CD14-positive monocyte (primary cell): ENCODE measurements around the gene ZNF454. TPM values are rescaled to one million over a fixed set of nuclear protein-coding genes. Genes with fewer than 3 reads are reported as not detected.

Experiments
- DNase-seq, 3 donors: peaks; one replicate each; pipeline ENCODE4 v3.0.0-alpha.2; 2011 to 2022
- H2AFZ ChIP-seq: 2 replicates; pipeline ENCODE4 v1.6.0; 2012; ENCODE audit warnings: mild to moderate bottlenecking, low read depth, low read length, inconsistent platforms; ENCODE audit not compliant: insufficient read depth, poor library complexity, severe bottlenecking
- H3K27ac ChIP-seq, 2 donors: 1 replicate in 1 of 2; 2 replicates in 1 of 2; pipeline ENCODE4 v1.5.1; 2012 to 2013; ENCODE audit warnings: low read length in 2 of 2, control low read depth in 1 of 2, inconsistent platforms in 1 of 2, low read depth in 1 of 2, mild to moderate bottlenecking in 1 of 2
- H3K27me3 ChIP-seq, 2 donors: one replicate each; pipeline versions ENCODE4 v1.6.0 to v1.6.1; 2011 to 2013; ENCODE audit warnings: low read length in 2 of 2; ENCODE audit not compliant: control insufficient read depth in 2 of 2, insufficient read depth in 2 of 2
- H3K36me3 ChIP-seq, 2 donors: replicated peaks in 1 of 2; 1 replicate in 1 of 2; 2 replicates in 1 of 2; pipeline versions ENCODE4 v1.5.1 to v1.6.1; 2012 to 2013; ENCODE audit warnings: low read length in 2 of 2, control low read depth in 1 of 2, inconsistent platforms in 1 of 2, mild to moderate bottlenecking in 1 of 2; ENCODE audit not compliant: insufficient read depth in 2 of 2, control insufficient read depth in 1 of 2
- H3K4me1 ChIP-seq, 2 donors: 1 replicate in 1 of 2; 2 replicates in 1 of 2; pipeline versions ENCODE4 v1.5.1 to v1.6.1; 2012 to 2013; ENCODE audit warnings: low read length in 2 of 2, control low read depth in 1 of 2, inconsistent platforms in 1 of 2, mild to moderate bottlenecking in 1 of 2, moderate library complexity in 1 of 2; ENCODE audit not compliant: insufficient read depth in 2 of 2, control insufficient read depth in 1 of 2
- H3K4me2 ChIP-seq: replicated peaks from 2 replicates; pipeline ENCODE3; 2012; ENCODE audit warnings: low read length, moderate library complexity, mild to moderate bottlenecking; ENCODE audit not compliant: poor library complexity, severe bottlenecking; ENCODE audit errors: extremely low read depth
- H3K4me3 ChIP-seq, 3 experiments: fragments of 200-600 bp in 1 of 3; sonication (generic) in 1 of 3; replicated peaks in 1 of 3; 1 replicate in 2 of 3; 2 replicates in 1 of 3; pipeline ENCODE4 v1.5.1; 2011 to 2013; ENCODE audit warnings: low read length in 3 of 3, mild to moderate bottlenecking in 3 of 3, control low read depth in 2 of 3, low read depth in 2 of 3, inconsistent platforms in 1 of 3, moderate library complexity in 1 of 3
- H3K79me2 ChIP-seq: 2 replicates; pipeline ENCODE4 v1.6.0; 2012; ENCODE audit warnings: mild to moderate bottlenecking, control low read depth, inconsistent platforms, low read length, moderate library complexity; ENCODE audit not compliant: insufficient read depth
- H3K9ac ChIP-seq: 2 replicates; pipeline ENCODE4 v1.6.0; 2017; ENCODE audit warnings: low read length, mild to moderate bottlenecking; ENCODE audit not compliant: insufficient read depth, poor library complexity, severe bottlenecking
- H3K9me3 ChIP-seq, 2 donors: replicated peaks in 1 of 2; 1 replicate in 1 of 2; 2 replicates in 1 of 2; pipeline versions ENCODE4 v1.5.1 to v1.6.1; 2012 to 2013; ENCODE audit warnings: low read length in 2 of 2, control low read depth in 1 of 2; ENCODE audit not compliant: control insufficient read depth in 1 of 2, insufficient read depth in 1 of 2
- H4K20me1 ChIP-seq: 2 replicates; pipeline ENCODE4 v1.6.0; 2012; ENCODE audit warnings: mild to moderate bottlenecking, low read length, control low read depth, moderate library complexity; ENCODE audit not compliant: insufficient read depth
- H3K27ac Mint-ChIP-seq, 7 donors: one replicate each; pipeline ENCODE4 v1.8.0; 2020; ENCODE audit warnings: mild to moderate bottlenecking in 7 of 7, mixed read lengths in 7 of 7, moderate library complexity in 6 of 7, inconsistent platforms in 2 of 7
- H3K27me3 Mint-ChIP-seq, 3 donors: one replicate each; pipeline ENCODE4 v1.8.0; 2021 to 2022; ENCODE audit warnings: low read depth in 3 of 3, mild to moderate bottlenecking in 3 of 3, mixed read lengths in 3 of 3, moderate library complexity in 3 of 3, inconsistent platforms in 1 of 3
- H3K36me3 Mint-ChIP-seq, 2 donors: one replicate each; pipeline ENCODE4 v1.8.0; 2020; ENCODE audit warnings: mixed read lengths in 2 of 2, inconsistent platforms in 1 of 2, mild to moderate bottlenecking in 1 of 2
- H3K4me1 Mint-ChIP-seq: one replicate; pipeline ENCODE4 v1.8.0; 2020; ENCODE audit warnings: mild to moderate bottlenecking, mixed read lengths
- H3K4me3 Mint-ChIP-seq, 2 donors: one replicate each; pipeline ENCODE4 v1.8.0; 2020; ENCODE audit warnings: mild to moderate bottlenecking in 2 of 2, mixed read lengths in 2 of 2, moderate library complexity in 1 of 2
- H3K9me3 Mint-ChIP-seq, 7 donors: one replicate each; pipeline ENCODE4 v1.8.0; 2020 to 2022; ENCODE audit warnings: mixed read lengths in 7 of 7, mild to moderate bottlenecking in 6 of 7, moderate library complexity in 6 of 7, inconsistent platforms in 2 of 7
- WGBS: methylation state at CpG from one replicate; pipeline ENCODE4 v1.1.5; 2013; ENCODE audit warnings: missing lambda C conversion rate; ENCODE audit not compliant: insufficient coverage; 5-methylcytosine and 5-hydroxymethylcytosine counted together
- intact Hi-C, 2 donors: fragments of 100-400 bp; cut with micrococcal nuclease; formaldehyde crosslinking; loops; one replicate each; pipeline versions ENCODE4 v1.15.0 to v1.15.1; 2023
- polyA plus RNA-seq, 3 donors: library from polyadenylated mRNA; depleted of rRNA in 1 of 3; unstranded in 2 of 3; stranded (reverse) in 1 of 3; fragments of 300-500 nt in 2 of 3; fragments of >200 nt in 1 of 3; fragmentation: Illumina TruSeq in 2 of 3; gene quantifications; 1 replicate in 2 of 3; 2 replicates in 1 of 3; pipeline ENCODE4 v1.2.3, GENCODE V29; 2012 to 2021
- TF ChIP-seq, protein P1 (sequence below): fragments of 200-600 bp; IDR thresholded peaks from one replicate; pipeline ENCODE4 v1.8.0; 2022; ENCODE audit warnings: antibody characterized with exemption, mild to moderate bottlenecking

ZNF454 gene
- polyA plus RNA-seq, 3 donors, result not detected

DNA sequence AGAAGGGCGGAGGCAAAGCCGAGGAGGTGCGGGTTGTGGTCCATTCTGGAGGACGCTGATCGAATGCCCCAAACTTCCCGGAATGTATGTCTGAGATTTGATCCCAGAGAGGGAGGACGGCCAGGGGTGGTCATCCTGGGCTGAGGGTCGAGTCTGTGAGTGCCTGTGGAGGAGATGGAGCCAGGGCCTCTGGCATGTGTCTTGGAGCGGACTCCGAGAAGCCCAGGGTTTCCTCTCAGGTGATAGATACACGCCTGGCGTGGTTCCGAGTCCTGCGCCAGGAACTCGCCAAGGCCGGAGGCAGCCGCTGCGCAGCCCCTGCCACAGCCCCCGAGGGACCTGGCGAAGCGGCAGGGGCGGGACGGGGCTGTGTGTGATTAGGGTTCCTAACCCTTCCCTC lies 363 bp downstream of the ZNF454 start:
- H3K9ac ChIP-seq, result no peak overlapping the region
- Mint-ChIP-seq H3K9me3 (peaks cover 55 to 96% (median 93%) of the 10 kb centered on the region in 7 donors), H3K36me3 (peaks cover 11 to 12% of the 10 kb centered on the region in 2 donors), H3K27me3 (peaks cover 21 to 27% (median 27%) of the 10 kb centered on the region in 3 donors), H3K27ac (no peak overlapping the region), H3K4me3 (peak overlapping the region in 1 of 2 donors; percentile 82), H3K4me1 (no peaks in the 10 kb centered on the region)
- intact Hi-C loops, result no loop called here
- H3K27me3 ChIP-seq, result peaks cover 7 to 27% of the 10 kb centered on the region in 2 donors
- TF ChIP-seq, protein P1, sequence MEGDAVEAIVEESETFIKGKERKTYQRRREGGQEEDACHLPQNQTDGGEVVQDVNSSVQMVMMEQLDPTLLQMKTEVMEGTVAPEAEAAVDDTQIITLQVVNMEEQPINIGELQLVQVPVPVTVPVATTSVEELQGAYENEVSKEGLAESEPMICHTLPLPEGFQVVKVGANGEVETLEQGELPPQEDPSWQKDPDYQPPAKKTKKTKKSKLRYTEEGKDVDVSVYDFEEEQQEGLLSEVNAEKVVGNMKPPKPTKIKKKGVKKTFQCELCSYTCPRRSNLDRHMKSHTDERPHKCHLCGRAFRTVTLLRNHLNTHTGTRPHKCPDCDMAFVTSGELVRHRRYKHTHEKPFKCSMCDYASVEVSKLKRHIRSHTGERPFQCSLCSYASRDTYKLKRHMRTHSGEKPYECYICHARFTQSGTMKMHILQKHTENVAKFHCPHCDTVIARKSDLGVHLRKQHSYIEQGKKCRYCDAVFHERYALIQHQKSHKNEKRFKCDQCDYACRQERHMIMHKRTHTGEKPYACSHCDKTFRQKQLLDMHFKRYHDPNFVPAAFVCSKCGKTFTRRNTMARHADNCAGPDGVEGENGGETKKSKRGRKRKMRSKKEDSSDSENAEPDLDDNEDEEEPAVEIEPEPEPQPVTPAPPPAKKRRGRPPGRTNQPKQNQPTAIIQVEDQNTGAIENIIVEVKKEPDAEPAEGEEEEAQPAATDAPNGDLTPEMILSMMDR, result no peak
- no peak overlapping the region for H3K4me2 ChIP-seq
- no peaks in the 10 kb centered on the region for H3K4me1 ChIP-seq
- peaks cover 0 to 4% of the 10 kb centered on the region in 2 donors for H3K36me3 ChIP-seq
- no peaks in the 10 kb centered on the region for H3K79me2 ChIP-seq
- no peak for DNase-seq
- H3K4me3 ChIP-seq, result peak overlapping the region in 1 of 3 experiments; percentile 40
- no peak overlapping the region for H3K27ac ChIP-seq
- H4K20me1 ChIP-seq, result no peaks in the 10 kb centered on the region
- H2AFZ ChIP-seq, result no peak overlapping the region
- 9% methylated on average over 17 of the region's 23 CpGs for WGBS
- H3K9me3 ChIP-seq, result peaks cover 94 to 98% of the 10 kb centered on the region in 2 donors

DNA sequence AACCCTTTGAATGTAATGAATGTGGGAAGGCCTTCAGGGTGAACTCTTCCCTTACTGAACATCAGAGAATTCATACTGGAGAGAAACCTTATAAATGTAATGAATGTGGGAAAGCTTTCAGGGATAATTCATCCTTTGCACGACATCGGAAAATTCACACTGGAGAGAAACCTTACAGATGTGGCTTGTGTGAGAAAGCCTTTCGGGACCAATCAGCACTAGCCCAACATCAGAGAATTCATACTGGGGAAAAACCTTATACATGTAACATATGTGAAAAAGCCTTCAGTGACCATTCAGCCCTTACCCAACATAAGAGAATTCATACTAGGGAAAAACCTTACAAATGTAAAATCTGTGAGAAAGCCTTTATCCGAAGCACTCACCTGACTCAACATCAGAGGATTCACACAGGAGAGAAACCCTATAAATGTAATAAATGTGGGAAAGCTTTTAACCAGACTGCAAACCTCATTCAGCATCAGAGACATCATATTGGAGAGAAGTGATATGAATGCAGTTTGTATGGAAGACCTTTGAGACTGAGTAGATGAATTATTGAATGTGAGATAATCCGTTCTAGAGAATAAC lies 24.6 kb downstream of the ZNF454 start:
- Histone ChIP-seq H3K27me3 (no peaks in the 10 kb centered on the region), H4K20me1 (no peaks in the 10 kb centered on the region), H3K4me3 (no peak overlapping the region), H3K9ac (no peak overlapping the region), H3K4me1 (no peaks in the 10 kb centered on the region), H3K36me3 (no peaks in the 10 kb centered on the region), H3K9me3 (peaks cover 80 to 85% of the 10 kb centered on the region in 2 donors), H3K27ac (no peak overlapping the region), H3K79me2 (no peaks in the 10 kb centered on the region), H3K4me2 (no peak overlapping the region), H2AFZ (no peak overlapping the region)
- no peak overlapping the region for H3K4me3 Mint-ChIP-seq
- no peak for DNase-seq
- H3K9me3 Mint-ChIP-seq, result peaks cover 51 to 93% (median 85%) of the 10 kb centered on the region in 7 donors
- H3K4me1 Mint-ChIP-seq, result no peaks in the 10 kb centered on the region
- TF ChIP-seq, protein P1, result no peak
- peaks cover 0 to 1% (median 0%) of the 10 kb centered on the region in 3 donors for H3K27me3 Mint-ChIP-seq
- intact Hi-C loops, result no loop called here
- no peak overlapping the region for H3K27ac Mint-ChIP-seq
- 100% methylated on average over 1 of the region's 5 CpGs for WGBS
- H3K36me3 Mint-ChIP-seq, result no peaks in the 10 kb centered on the region
